Bronchial epithelial cell (primary cell): Measurements from ENCODE around the gene GIGYF2. TPM values are rescaled to one million over a fixed set of nuclear protein-coding genes. Genes with fewer than 3 reads are reported as not detected.

ENCODE experiments used
- DNase-seq: peaks from one replicate; pipeline ENCODE4 v3.0.0-alpha.2; 2010; ENCODE audit warnings: low read depth
- FAIRE-seq: peaks from 2 replicates; lab custom pipeline; 2011; peaks lifted over from hg19 to GRCh38; lab: Jason Lieb, UNC
- H3K27me3 ChIP-seq: 2 replicates; pipeline ENCODE4 v1.5.1; 2011; ENCODE audit warnings: low read length; ENCODE audit not compliant: control insufficient read depth, insufficient read depth
- H3K36me3 ChIP-seq: 2 replicates; pipeline ENCODE4 v1.5.1; 2011; ENCODE audit warnings: low read length; ENCODE audit not compliant: control insufficient read depth, insufficient read depth
- H3K4me3 ChIP-seq: 2 replicates; pipeline ENCODE4 v1.5.1; 2011; ENCODE audit warnings: mild to moderate bottlenecking, low read depth, low read length, control low read depth
- CTCF ChIP-seq: IDR thresholded peaks from 2 replicates; pipeline ENCODE4 v1.5.1; 2011; ENCODE audit warnings: mild to moderate bottlenecking, moderate library complexity, low read length, control low read depth, inconsistent platforms; ENCODE audit not compliant: insufficient read depth, severe bottlenecking
- total RNA-seq: library from RNA; depleted of rRNA; stranded (reverse); fragments of >200 nt; gene quantifications from 2 replicates; pipeline ENCODE4 v1.2.1, GENCODE V29; 2014

GIGYF2 gene
- total RNA-seq, 1 donor from 2014 or later: 44.0 TPM

GRCh38 chr2:232798187-232798586 lies 101.1 kb downstream of the GIGYF2 start:
- FAIRE-seq: no peak
- H3K27me3 ChIP-seq: no peaks in the 10 kb centered on the region
- H3K4me3 ChIP-seq: no peak overlapping the region
- peaks cover 1% of the 10 kb centered on the region for H3K36me3 ChIP-seq
- no peak for DNase-seq
- TF ChIP-seq CTCF: no peak

DNA sequence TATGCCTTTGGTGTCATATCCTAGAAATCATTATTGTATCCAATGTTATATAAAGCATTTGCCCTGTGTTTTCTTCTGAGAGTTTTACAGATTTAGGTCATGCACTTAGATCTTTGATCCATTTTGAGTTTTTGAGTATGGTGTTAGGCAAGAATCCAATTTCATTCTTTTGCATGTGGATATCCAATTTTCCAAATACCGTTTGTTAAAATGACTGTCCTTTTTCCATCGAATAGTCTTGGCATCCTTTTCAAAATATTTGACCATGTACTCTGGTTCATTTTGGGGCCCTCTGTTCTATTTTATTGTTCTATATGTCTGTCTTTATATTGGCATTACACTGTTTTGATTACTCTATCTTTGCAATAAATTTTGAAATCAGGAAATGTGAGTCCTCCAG lies 103.0 kb downstream of the GIGYF2 start:
- no peak for DNase-seq
- Histone ChIP-seq H3K27me3 (no peaks in the 10 kb centered on the region), H3K4me3 (no peak overlapping the region), H3K36me3 (peaks cover 1% of the 10 kb centered on the region)
- no peak for TF ChIP-seq CTCF
- FAIRE-seq: no peak

GRCh38 chr2:232802091-232802490 lies 105.0 kb downstream of the GIGYF2 start:
- Histone ChIP-seq H3K36me3 (peaks cover 7% of the 10 kb centered on the region), H3K4me3 (no peak overlapping the region), H3K27me3 (no peaks in the 10 kb centered on the region)
- no peak for TF ChIP-seq CTCF
- no peak for FAIRE-seq
- DNase-seq: no peak

DNA sequence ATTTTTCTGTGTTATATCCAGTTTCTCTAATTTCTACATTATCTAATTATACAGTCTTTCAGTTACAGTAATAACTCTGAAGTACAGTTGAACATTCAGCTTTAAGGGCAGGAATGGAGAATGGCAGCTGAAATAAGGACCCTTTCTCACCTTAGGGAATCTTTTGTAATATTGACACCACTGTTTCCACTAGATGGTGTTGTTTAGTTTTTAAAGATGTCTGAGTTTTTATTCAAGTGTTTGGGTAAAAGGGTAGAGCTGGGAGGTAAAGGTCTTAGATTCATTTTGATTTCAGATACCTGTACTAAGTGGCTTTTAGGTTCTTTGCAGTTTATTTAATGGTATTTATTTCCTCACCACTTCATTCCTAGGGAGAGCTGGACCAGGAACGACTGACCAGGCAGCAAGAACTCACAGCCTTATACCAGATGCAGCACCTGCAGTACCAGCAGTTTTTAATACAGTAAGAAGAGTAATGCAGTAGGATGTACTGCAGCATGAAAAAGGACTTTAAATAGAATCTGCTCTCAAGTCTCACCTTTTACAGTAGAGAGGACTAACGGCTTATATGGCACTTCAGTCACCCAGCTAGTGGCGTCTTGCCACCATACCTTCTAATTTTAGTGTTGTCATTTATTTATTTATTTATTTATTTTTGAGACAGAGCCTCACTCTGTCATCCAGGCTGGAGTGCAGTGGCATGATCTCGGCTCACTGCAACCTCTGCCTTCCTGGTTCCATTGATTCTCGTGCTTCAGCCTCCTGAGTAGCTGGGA lies 112.4 kb downstream of the GIGYF2 start:
- FAIRE-seq (no peak), DNase-seq (no peak)
- Histone ChIP-seq H3K4me3 (no peak overlapping the region), H3K27me3 (no peaks in the 10 kb centered on the region), H3K36me3 (peaks cover 21% of the 10 kb centered on the region)
- TF ChIP-seq CTCF: no peak

GRCh38 chr2:232810444-232810843 lies 113.3 kb downstream of the GIGYF2 start:
- H3K4me3 ChIP-seq: no peak overlapping the region
- FAIRE-seq (no peak), DNase-seq (no peak)
- H3K36me3 ChIP-seq: peaks cover 21% of the 10 kb centered on the region
- no peaks in the 10 kb centered on the region for H3K27me3 ChIP-seq
- TF ChIP-seq CTCF: no peak

DNA sequence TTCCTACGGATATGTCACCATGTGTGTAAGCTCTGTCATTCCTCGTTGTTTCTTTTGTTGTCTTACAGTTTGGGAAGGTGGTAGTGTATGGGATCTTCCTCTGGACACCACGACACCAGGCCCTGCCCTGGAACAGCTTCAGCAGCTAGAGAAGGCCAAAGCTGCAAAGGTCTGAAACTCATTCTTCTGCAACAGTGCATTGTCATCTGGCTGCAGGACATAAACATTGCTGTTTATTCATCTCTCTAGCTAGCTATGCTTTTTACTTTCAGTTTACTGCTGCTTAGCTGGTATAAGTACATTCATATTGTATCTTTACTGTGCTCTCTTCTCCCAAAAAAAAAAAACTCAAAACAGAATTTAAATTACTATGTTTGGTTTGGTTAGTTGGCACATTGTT lies 118.4 kb downstream of the GIGYF2 start:
- FAIRE-seq (no peak), DNase-seq (no peak)
- Histone ChIP-seq H3K27me3 (no peaks in the 10 kb centered on the region), H3K4me3 (no peak overlapping the region), H3K36me3 (peaks cover 5% of the 10 kb centered on the region)
- TF ChIP-seq CTCF: no peak
